HepG2 (cell line): ENCODE data around the gene GJC2. TPM values are rescaled to one million over a fixed set of nuclear protein-coding genes. Genes with fewer than 3 reads are reported as not detected.

ENCODE experiments used
- AKAP8 ChIP-seq: sonication (generic); formaldehyde crosslinking; IDR thresholded peaks from 2 replicates; pipeline ENCODE4 v1.5.1; 2020; ENCODE audit warnings: mild to moderate bottlenecking, missing genetic modification reagents
- CHD2 ChIP-seq: IDR thresholded peaks from 2 replicates; pipeline ENCODE4 v1.6.1; 2011; ENCODE audit warnings: low read depth, low read length, improper control_type of control experiment
- IKZF5 ChIP-seq: IDR thresholded peaks from 2 replicates; pipeline ENCODE4 v1.6.1; 2018; ENCODE audit warnings: missing genetic modification reagents, mild to moderate bottlenecking, missing compliant biosample characterization
- IRF9 ChIP-seq: sonication (generic); formaldehyde crosslinking; IDR thresholded peaks from 2 replicates; pipeline ENCODE4 v1.8.0; 2022; ENCODE audit warnings: missing genetic modification reagents, mild to moderate bottlenecking, borderline replicate concordance
- MAFF ChIP-seq: IDR thresholded peaks from 2 replicates; pipeline ENCODE4 v1.6.1; 2011; ENCODE audit warnings: low read depth, low read length, improper control_type of control experiment
- MED13 ChIP-seq: sonication (generic); formaldehyde crosslinking; IDR thresholded peaks from 2 replicates; pipeline ENCODE4 v1.5.0; 2020; ENCODE audit warnings: missing genetic modification reagents
- PLSCR1 ChIP-seq: sonication (generic); formaldehyde crosslinking; IDR thresholded peaks from 2 replicates; pipeline ENCODE4 v1.5.0; 2020; ENCODE audit warnings: missing genetic modification reagents, mild to moderate bottlenecking, borderline replicate concordance
- RERE ChIP-seq: IDR thresholded peaks from 2 replicates; pipeline ENCODE4 v1.6.1; 2016; ENCODE audit warnings: low read depth, missing genetic modification reagents, missing compliant biosample characterization
- TEAD2 ChIP-seq: sonication (generic); formaldehyde crosslinking; IDR thresholded peaks from 2 replicates; pipeline ENCODE4 v1.9.0; 2021; ENCODE audit warnings: missing genetic modification reagents
- ZKSCAN5 ChIP-seq: sonication (generic); formaldehyde crosslinking; IDR thresholded peaks from 2 replicates; pipeline ENCODE4 v1.5.1; 2020; ENCODE audit warnings: mild to moderate bottlenecking, missing genetic modification reagents
- ZNF280D ChIP-seq: sonication (generic); formaldehyde crosslinking; IDR thresholded peaks from 2 replicates; pipeline ENCODE4 v1.5.1; 2020; ENCODE audit warnings: mild to moderate bottlenecking, missing genetic modification reagents
- ZNF484 ChIP-seq: sonication (generic); formaldehyde crosslinking; IDR thresholded peaks from 2 replicates; pipeline ENCODE4 v1.5.1; 2020; ENCODE audit warnings: mild to moderate bottlenecking, low read depth, missing genetic modification reagents, borderline replicate concordance
- ZNF766 ChIP-seq: sonication (generic); formaldehyde crosslinking; IDR thresholded peaks from 2 replicates; pipeline ENCODE4 v1.5.0; 2020; ENCODE audit warnings: missing genetic modification reagents, borderline replicate concordance
- ZNF891 ChIP-seq: sonication (generic); formaldehyde crosslinking; IDR thresholded peaks from 2 replicates; pipeline ENCODE4 v1.5.0; 2020; ENCODE audit warnings: mild to moderate bottlenecking, missing genetic modification reagents
- polyA plus RNA-seq, 8 experiments: library from polyadenylated mRNA; depleted of rRNA in 3 of 8; stranded (reverse) in 7 of 8; unstranded in 1 of 8; fragments of >200 nt; fragmentation: Illumina TruSeq in 4 of 8; extraction: Trizol in 4 of 8; gene quantifications; 2 replicates each; pipeline versions ENCODE4 v1.2.1 to v1.2.3, GENCODE V29; 2011 to 2016; ENCODE audit warnings: low read depth in 4 of 8, missing spikeins in 1 of 8, mixed read lengths in 1 of 8; ENCODE audit not compliant: insufficient read depth in 1 of 8
- total RNA-seq, 5 experiments: library from RNA; depleted of rRNA; stranded (reverse); fragments of >200 nt; fragmentation: Illumina TruSeq; extraction: Trizol; gene quantifications; 2 replicates each; pipeline ENCODE4 v1.2.3, GENCODE V29; 2016; ENCODE audit warnings: low read depth in 1 of 5

Gene GJC2
- total and polyA plus RNA-seq, 2 of the 13 experiments (the other 11 are each of a cell fraction or from before 2014, with no cell fraction given), result 1.6 to 3.8 TPM

- TF ChIP-seq RERE (no peak), ZNF766 (CRISPR knock-in tag) (no peak), PLSCR1 (no peak), IKZF5 (CRISPR knock-in tag) (0 out of 2 replicates have a peak, but pooled peaks have one; percentile 37), TEAD2 (no peak), ZNF280D (0 out of 2 replicates have a peak, but pooled peaks have one; percentile 50), ZNF891 (CRISPR knock-in tag) (no peak), IRF9 (CRISPR knock-in tag) (no peak), AKAP8 (CRISPR knock-in tag) (no peak), CHD2 (no peak), ZNF484 (no peak), MAFF (0 out of 2 replicates have a peak, but pooled peaks have one; percentile 16), ZKSCAN5 (CRISPR knock-in tag) (no peak), MED13 (CRISPR knock-in tag) (no peak)
Measured at GRCh38 chr1:228166170-228166936, 16.6 kb downstream of the GJC2 start (continued).
